Cardiac fibroblast (primary cell): Measurements from ENCODE around the gene NOC3L.
A peak's percentile ranks its signal among the peaks of the same experiment; 100 is the strongest.

Source experiments
- DNase-seq, 2 donors: peaks; one replicate each; pipeline versions ENCODE4 v3.0.0 to v3.0.0-alpha.2; 2010; ENCODE audit warnings: low read depth in 2 of 2
- H3K4me3 ChIP-seq, 2 donors: replicated peaks in 1 of 2; 1 replicate in 1 of 2; 2 replicates in 1 of 2; pipeline ENCODE4 v1.5.1; 2011; ENCODE audit warnings: low read depth in 2 of 2, low read length in 2 of 2, mild to moderate bottlenecking in 2 of 2, moderate library complexity in 1 of 2
- TF ChIP-seq, protein P1 (sequence below): IDR thresholded peaks from one replicate; pipeline ENCODE4 v1.5.1; 2011; ENCODE audit warnings: low read depth, mild to moderate bottlenecking, low read length, inconsistent platforms

Gene NOC3L

DNA sequence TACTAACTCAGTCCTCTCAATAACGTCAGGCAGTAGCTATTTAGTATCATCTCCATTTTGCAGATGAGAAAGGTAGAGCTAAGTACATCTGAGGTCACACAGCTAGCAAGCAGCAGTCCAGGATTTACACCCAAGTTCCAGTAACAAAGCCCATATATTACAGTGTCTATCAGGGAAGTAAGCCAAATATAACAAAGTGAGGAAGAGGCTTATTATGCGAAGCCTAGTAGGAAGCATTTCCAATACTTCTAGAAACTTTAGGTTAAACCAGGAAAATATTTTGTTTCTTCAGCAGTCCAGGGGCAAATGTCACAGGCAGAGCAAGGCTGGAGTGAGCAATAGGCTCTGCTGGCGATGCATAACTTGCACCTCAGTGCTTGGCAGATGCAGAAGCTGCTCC lies 53.9 kb downstream of the NOC3L start:
- TF ChIP-seq, protein P1, sequence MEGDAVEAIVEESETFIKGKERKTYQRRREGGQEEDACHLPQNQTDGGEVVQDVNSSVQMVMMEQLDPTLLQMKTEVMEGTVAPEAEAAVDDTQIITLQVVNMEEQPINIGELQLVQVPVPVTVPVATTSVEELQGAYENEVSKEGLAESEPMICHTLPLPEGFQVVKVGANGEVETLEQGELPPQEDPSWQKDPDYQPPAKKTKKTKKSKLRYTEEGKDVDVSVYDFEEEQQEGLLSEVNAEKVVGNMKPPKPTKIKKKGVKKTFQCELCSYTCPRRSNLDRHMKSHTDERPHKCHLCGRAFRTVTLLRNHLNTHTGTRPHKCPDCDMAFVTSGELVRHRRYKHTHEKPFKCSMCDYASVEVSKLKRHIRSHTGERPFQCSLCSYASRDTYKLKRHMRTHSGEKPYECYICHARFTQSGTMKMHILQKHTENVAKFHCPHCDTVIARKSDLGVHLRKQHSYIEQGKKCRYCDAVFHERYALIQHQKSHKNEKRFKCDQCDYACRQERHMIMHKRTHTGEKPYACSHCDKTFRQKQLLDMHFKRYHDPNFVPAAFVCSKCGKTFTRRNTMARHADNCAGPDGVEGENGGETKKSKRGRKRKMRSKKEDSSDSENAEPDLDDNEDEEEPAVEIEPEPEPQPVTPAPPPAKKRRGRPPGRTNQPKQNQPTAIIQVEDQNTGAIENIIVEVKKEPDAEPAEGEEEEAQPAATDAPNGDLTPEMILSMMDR: no peak
- no peak overlapping the region for H3K4me3 ChIP-seq
- peak; percentile 36 to 55 for DNase-seq

DNA sequence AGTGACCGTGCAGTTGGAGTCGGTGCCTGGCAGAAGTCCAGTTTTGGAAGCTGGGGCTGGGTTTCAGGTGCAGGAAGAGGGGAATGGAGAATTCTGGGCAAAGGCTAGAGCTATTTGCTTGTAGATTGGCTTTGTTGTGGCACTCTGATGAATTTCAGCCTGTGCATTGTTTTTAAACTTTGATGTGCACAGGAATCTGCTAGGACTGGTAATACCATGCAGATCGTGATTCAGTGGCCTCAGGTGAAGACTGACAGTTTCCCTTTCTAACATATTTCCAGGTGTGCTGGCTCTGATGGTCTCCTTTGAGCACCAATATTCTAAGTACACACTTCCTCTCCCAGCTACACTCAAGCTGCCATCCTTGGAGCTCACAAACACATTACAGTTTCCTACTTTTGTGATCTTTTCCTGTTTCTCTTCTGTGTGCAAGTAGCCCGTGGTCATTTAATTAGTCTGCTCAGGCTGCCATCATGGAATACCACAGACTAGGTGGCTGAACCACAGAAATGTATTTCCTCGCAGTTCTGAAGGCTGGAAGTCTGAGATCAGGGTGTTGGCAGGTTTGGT lies 55.6 kb downstream of the NOC3L start:
- no peak for DNase-seq
- no peak overlapping the region for H3K4me3 ChIP-seq
- TF ChIP-seq, protein P1: no peak

DNA sequence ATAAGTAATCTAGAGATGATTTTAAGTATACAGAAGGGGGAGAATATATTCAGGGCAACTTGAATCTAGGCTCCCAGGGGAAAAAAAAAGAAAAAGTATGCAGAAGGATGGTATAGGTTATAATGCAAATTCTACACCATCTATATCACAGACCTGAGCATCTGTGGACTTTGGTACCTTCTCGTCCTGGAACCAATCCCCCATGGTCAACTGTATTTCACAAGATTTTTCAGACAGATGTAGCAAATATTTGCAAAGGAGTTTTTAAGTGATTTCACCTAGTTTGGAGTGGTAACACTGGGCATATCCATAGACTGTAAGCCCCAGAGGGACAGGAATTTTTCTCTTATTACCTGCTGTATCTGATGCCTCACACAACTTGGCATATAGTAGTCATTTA lies 58.8 kb downstream of the NOC3L start:
- TF ChIP-seq, protein P1: no peak
- H3K4me3 ChIP-seq: no peak overlapping the region
- DNase-seq: no peak

DNA sequence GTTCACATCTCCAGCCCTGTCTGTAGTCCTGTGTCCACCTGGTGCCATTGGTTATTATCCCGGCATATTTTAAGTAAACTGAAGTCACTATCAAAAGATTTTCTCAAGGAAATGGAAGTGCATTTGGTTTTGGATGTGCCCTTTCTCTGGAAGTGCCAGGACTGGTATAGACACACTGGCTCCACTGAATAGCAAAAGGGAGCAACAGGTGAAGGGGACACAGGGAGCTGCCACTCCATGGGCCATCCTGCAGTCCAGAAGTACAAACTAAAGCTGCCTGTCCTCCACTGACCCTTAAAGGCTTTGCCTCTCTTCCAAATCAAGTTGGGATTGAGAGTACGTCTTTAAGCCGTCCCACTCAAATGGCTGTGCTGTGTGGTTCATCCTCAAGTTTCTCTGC lies 62.7 kb downstream of the NOC3L start:
- DNase-seq: no peak
- TF ChIP-seq, protein P1: no peak
- no peak overlapping the region for H3K4me3 ChIP-seq

DNA sequence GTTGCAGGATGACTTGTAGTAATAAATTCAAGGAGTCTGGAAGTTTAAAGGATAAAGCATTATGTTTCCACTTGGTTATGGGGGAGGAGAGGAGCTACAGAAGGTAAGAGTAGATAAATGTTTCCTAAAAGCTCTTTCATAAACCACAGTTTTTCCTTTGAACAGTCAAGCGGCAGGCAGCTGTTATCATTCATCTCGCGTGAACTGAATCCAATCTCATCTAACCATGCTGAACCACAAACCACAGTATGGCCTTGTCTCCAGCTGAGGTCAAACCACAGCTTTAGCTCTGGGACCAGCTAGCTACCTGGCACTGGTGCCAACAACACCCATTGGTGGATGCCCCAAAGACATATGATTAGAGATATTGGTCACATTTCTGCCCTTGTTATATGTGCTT lies 63.3 kb downstream of the NOC3L start:
- peak; percentile 37 to 54 for DNase-seq
- TF ChIP-seq, protein P1: no peak
- no peak overlapping the region for H3K4me3 ChIP-seq

DNA sequence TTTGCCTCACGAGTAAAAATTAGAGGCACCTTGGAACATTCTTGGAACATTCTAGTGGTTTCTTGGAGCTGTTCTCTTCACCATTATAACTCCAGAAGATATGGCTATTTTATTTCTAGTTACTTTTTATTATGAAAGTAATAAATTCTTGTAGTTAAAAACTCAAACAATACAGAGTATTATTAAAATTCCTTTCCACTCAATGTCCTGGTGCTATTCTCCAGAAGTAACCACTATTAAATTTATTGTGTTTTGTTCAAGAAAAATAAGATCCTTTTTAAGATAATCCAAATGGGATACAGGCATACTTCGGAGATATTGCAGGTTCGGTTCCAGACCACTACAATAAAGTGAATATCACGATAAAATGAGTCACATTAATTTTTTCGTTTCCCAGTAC lies 68.6 kb downstream of the NOC3L start:
- H3K4me3 ChIP-seq: no peak overlapping the region
- TF ChIP-seq, protein P1: no peak
- no peak for DNase-seq

DNA sequence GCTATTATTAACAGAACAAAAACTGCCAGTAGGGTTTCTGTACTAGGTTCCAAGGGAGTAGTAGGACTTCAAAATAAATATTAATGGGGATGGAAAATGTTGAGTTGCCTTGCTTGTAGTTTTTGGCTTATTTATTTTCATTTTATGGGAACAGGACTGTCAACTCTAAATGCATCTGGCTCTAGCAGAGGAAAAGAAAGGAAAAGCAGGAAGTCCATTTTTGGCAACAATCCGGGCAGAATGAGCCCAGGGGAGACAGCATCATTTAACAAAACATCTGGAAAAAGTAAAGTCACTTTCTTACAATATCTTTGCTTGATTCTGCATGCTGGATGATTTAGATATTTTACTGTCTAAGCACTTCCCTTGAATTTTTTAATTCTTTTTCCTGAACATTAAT lies 69.4 kb downstream of the NOC3L start:
- TF ChIP-seq, protein P1: no peak
- peak; percentile 41 to 52 for DNase-seq
- H3K4me3 ChIP-seq: no peak overlapping the region
